T-cell (primary cell): Measurements from ENCODE around the gene CNTNAP2. TPM values are rescaled to one million over a fixed set of nuclear protein-coding genes. Genes with fewer than 3 reads are reported as not detected.

Source experiments
- ATAC-seq, 4 experiments: fragments of 200-7000 bp in 3 of 4; fragments of 150-1000 bp in 1 of 4; cut with Tn5 transposase; replicated peaks in 1 of 4; 1 replicate in 3 of 4; 2 replicates in 1 of 4; pipeline ENCODE4 v1.10.0; 2021; ENCODE audit warnings: moderate library complexity in 3 of 4, mild to moderate bottlenecking in 2 of 4, moderate number of reproducible peaks in 1 of 4
- CTCF ChIA-PET, 2 donors: fragments of 300-600 bp; sonication (Branson Sonifier 250); formaldehyde crosslinking; loops; one replicate each; lab custom pipeline; 2022; ENCODE audit warnings: antibody characterized with exemption in 2 of 2; lab: Charles Lee
- POLR2A ChIA-PET, 2 donors: fragments of 300-600 bp; sonication (Branson Sonifier 250); formaldehyde crosslinking; loops; one replicate each; lab custom pipeline; 2022; ENCODE audit warnings: antibody characterized with exemption in 2 of 2; lab: Charles Lee
- DNase-seq, 35 experiments: peaks; one replicate each; pipeline versions ENCODE4 v3.0.0 to v3.0.0-alpha.2; 2013 to 2023
- H3K27ac ChIP-seq: one replicate; pipeline ENCODE4 v1.5.1; 2013; ENCODE audit warnings: low read length
- H3K27me3 ChIP-seq, 2 experiments: replicated peaks in 1 of 2; 1 replicate in 1 of 2; 2 replicates in 1 of 2; pipeline versions ENCODE4 v1.6.1 to v1.7.0; 2013; ENCODE audit warnings: low read length in 1 of 2, mixed read lengths in 1 of 2; ENCODE audit not compliant: control insufficient read depth in 2 of 2, insufficient read depth in 2 of 2; ENCODE audit errors: extremely low read depth in 1 of 2
- H3K36me3 ChIP-seq, 2 donors: 1 replicate in 1 of 2; 2 replicates in 1 of 2; pipeline versions ENCODE4 v1.6.1 to v1.7.0; 2013; ENCODE audit warnings: low read length in 1 of 2; ENCODE audit not compliant: control insufficient read depth in 2 of 2, insufficient read depth in 1 of 2; ENCODE audit errors: extremely low read depth in 1 of 2
- H3K4me1 ChIP-seq, 2 experiments: 1 replicate in 1 of 2; 2 replicates in 1 of 2; pipeline versions ENCODE4 v1.6.1 to v1.7.0; 2013; ENCODE audit warnings: low read length in 2 of 2, mixed read lengths in 1 of 2; ENCODE audit not compliant: insufficient read depth in 2 of 2, control insufficient read depth in 1 of 2; ENCODE audit errors: extremely low read depth in 1 of 2
- H3K4me3 ChIP-seq, 2 donors: 1 replicate in 1 of 2; 2 replicates in 1 of 2; pipeline versions ENCODE4 v1.5.1 to v1.7.0; 2013; ENCODE audit warnings: mild to moderate bottlenecking in 2 of 2, low read length in 1 of 2, moderate library complexity in 1 of 2; ENCODE audit not compliant: control insufficient read depth in 1 of 2; ENCODE audit errors: extremely low read depth in 1 of 2
- H3K9me3 ChIP-seq: 2 replicates; pipeline ENCODE4 v1.7.0; 2013
- H3K27ac Mint-ChIP-seq, 2 donors: one replicate each; pipeline ENCODE4 v1.8.0; 2020 to 2021; ENCODE audit warnings: mild to moderate bottlenecking in 2 of 2, mixed read lengths in 2 of 2
- H3K27me3 Mint-ChIP-seq, 2 donors: one replicate each; pipeline ENCODE4 v1.8.0; 2021 to 2022; ENCODE audit warnings: mixed read lengths in 2 of 2
- H3K36me3 Mint-ChIP-seq: one replicate; pipeline ENCODE4 v1.8.0; 2021; ENCODE audit warnings: mixed read lengths
- H3K4me1 Mint-ChIP-seq, 3 donors: one replicate each; pipeline ENCODE4 v1.8.0; 2020 to 2022; ENCODE audit warnings: mixed read lengths in 3 of 3, mild to moderate bottlenecking in 1 of 3
- H3K4me3 Mint-ChIP-seq, 3 donors: one replicate each; pipeline ENCODE4 v1.8.0; 2020 to 2022; ENCODE audit warnings: mild to moderate bottlenecking in 3 of 3, mixed read lengths in 3 of 3, moderate library complexity in 3 of 3
- H3K9me3 Mint-ChIP-seq, 3 donors: one replicate each; pipeline ENCODE4 v1.8.0; 2020 to 2022; ENCODE audit warnings: mixed read lengths in 3 of 3
- WGBS: methylation state at CpG from one replicate; pipeline ENCODE4 v1.1.5; 2013; ENCODE audit warnings: missing lambda C conversion rate; ENCODE audit not compliant: insufficient coverage; 5-methylcytosine and 5-hydroxymethylcytosine counted together
- total RNA-seq, 35 experiments: library from RNA in 6 of 35; stranded (reverse) in 6 of 35; fragments of 120-200 nt in 1 of 35; gene quantifications; one replicate each; pipeline versions ENCODE4 v1.2.1 to v1.2.4 and lab custom pipeline; 2013 to 2026

Gene CNTNAP2
- total RNA-seq, 5 donors from 2014 or later (not counting 1 experiment from before 2014, with no cell fraction given): 0.15 to 0.72 (median 0.21) TPM

- H3K9me3 Mint-ChIP-seq: peaks cover 0 to 17% (median 13%) of the 10 kb centered on the region in 3 donors
- H3K4me1 Mint-ChIP-seq: no peaks in the 10 kb centered on the region
- no peak overlapping the region for H3K4me3 Mint-ChIP-seq
- Histone ChIP-seq H3K27ac (no peak overlapping the region), H3K27me3 (no peaks in the 10 kb centered on the region), H3K4me3 (no peak overlapping the region), H3K4me1 (no peaks in the 10 kb centered on the region), H3K36me3 (no peaks in the 10 kb centered on the region), H3K9me3 (no peaks in the 10 kb centered on the region)
- no peaks in the 10 kb centered on the region for H3K36me3 Mint-ChIP-seq
- no peak for DNase-seq
- WGBS: 90% methylated on average over 2 of the region's 8 CpGs
- no peak for ATAC-seq
- ChIA-PET POLR2A (no interaction called here), CTCF (interaction anchor here in 1 of 2 donors (0.7 kb wide), 1 partner anchor 70 kb away, joined by 4 read pairs; no protein-coding TSS in a partner anchor)
- no peak overlapping the region for H3K27ac Mint-ChIP-seq
- H3K27me3 Mint-ChIP-seq: no peaks in the 10 kb centered on the region
These were observed 1740.8 kb downstream of the CNTNAP2 start for GRCh38 chr7:147857152-147858140.

GRCh38 chr7:147858421-147858820 lies 1741.8 kb downstream of the CNTNAP2 start:
- H3K27me3 Mint-ChIP-seq: no peaks in the 10 kb centered on the region
- H3K4me3 Mint-ChIP-seq: no peak overlapping the region
- H3K27ac Mint-ChIP-seq: no peak overlapping the region
- no peaks in the 10 kb centered on the region for H3K9me3 ChIP-seq
- no peaks in the 10 kb centered on the region for H3K36me3 ChIP-seq
- no peaks in the 10 kb centered on the region for H3K4me1 ChIP-seq
- ATAC-seq (no peak), DNase-seq (no peak)
- 63% methylated on average over 1 of the region's 3 CpGs for WGBS
- POLR2A ChIA-PET: no interaction called here
- H3K36me3 Mint-ChIP-seq: no peaks in the 10 kb centered on the region
- CTCF ChIA-PET: no interaction called here
- H3K27me3 ChIP-seq: no peaks in the 10 kb centered on the region
- no peaks in the 10 kb centered on the region for H3K4me1 Mint-ChIP-seq
- no peak overlapping the region for H3K4me3 ChIP-seq
- peaks cover 3 to 13% (median 13%) of the 10 kb centered on the region in 3 donors for H3K9me3 Mint-ChIP-seq
- no peak overlapping the region for H3K27ac ChIP-seq

DNA sequence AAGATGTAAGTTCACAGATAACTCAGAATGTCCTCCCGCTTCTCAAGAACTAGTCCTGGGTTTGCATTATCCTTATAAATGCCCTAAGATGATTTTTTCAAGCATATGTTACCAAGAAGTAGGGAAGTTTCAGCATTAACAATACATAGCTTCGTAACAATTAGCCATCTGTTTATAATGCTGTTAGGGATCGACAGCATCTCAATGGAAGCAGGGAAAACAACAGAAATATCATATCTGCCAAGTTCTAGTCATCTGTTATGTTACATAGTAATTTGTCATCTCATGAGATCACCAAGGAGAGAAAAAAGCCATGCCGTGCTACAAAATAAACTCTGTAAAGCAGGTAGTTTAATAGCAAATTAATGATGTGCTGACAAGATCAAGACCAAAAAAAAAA lies 1742.4 kb downstream of the CNTNAP2 start:
- H3K4me1 ChIP-seq: no peaks in the 10 kb centered on the region

DNA sequence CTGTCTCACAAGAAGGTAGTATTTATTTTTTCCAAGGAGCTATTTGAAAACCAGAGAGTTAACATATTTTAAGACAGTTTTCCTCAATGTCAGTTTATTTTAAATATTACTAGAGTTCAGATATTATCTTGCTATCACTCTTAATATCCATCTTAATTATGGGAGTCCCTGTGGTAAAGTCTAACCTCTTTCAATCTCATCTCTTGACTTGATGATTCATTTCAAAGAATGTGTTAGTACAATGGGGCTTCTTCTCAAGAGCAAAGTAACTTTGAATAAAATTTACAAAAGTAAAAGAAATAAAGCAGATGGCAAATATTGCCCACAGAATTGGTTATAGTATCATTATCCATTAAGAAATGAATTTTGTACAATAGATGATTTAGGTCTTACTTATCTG lies 1742.9 kb downstream of the CNTNAP2 start:
- H3K4me1 Mint-ChIP-seq: no peaks in the 10 kb centered on the region
- H3K27me3 Mint-ChIP-seq: no peaks in the 10 kb centered on the region
- DNase-seq (no peak), ATAC-seq (no peak)
- CTCF ChIA-PET: no interaction called here
- no peaks in the 10 kb centered on the region for H3K36me3 Mint-ChIP-seq
- Histone ChIP-seq H3K4me1 (no peaks in the 10 kb centered on the region), H3K27me3 (no peaks in the 10 kb centered on the region), H3K36me3 (no peaks in the 10 kb centered on the region), H3K9me3 (no peaks in the 10 kb centered on the region), H3K27ac (no peak overlapping the region), H3K4me3 (no peak overlapping the region)
- POLR2A ChIA-PET: no interaction called here
- H3K9me3 Mint-ChIP-seq: peaks cover 3 to 13% (median 13%) of the 10 kb centered on the region in 3 donors
- H3K27ac Mint-ChIP-seq: no peak overlapping the region
- no peak overlapping the region for H3K4me3 Mint-ChIP-seq

More for the DNA sequence above, 1742.4 kb downstream of the CNTNAP2 start:
- no peak overlapping the region for H3K4me3 ChIP-seq
- no peak overlapping the region for H3K27ac ChIP-seq
- no peaks in the 10 kb centered on the region for H3K36me3 Mint-ChIP-seq
- H3K27me3 ChIP-seq: no peaks in the 10 kb centered on the region
- H3K27ac Mint-ChIP-seq: no peak overlapping the region
- no peak overlapping the region for H3K4me3 Mint-ChIP-seq
- H3K9me3 ChIP-seq: no peaks in the 10 kb centered on the region
- no peaks in the 10 kb centered on the region for H3K4me1 Mint-ChIP-seq
- peaks cover 3 to 13% (median 13%) of the 10 kb centered on the region in 3 donors for H3K9me3 Mint-ChIP-seq
- CTCF ChIA-PET: no interaction called here
- WGBS: 100% methylated on average over 1 of the region's 4 CpGs
- H3K27me3 Mint-ChIP-seq: no peaks in the 10 kb centered on the region
- no peak for ATAC-seq
- H3K36me3 ChIP-seq: no peaks in the 10 kb centered on the region
- POLR2A ChIA-PET: no interaction called here
- DNase-seq: no peak

DNA sequence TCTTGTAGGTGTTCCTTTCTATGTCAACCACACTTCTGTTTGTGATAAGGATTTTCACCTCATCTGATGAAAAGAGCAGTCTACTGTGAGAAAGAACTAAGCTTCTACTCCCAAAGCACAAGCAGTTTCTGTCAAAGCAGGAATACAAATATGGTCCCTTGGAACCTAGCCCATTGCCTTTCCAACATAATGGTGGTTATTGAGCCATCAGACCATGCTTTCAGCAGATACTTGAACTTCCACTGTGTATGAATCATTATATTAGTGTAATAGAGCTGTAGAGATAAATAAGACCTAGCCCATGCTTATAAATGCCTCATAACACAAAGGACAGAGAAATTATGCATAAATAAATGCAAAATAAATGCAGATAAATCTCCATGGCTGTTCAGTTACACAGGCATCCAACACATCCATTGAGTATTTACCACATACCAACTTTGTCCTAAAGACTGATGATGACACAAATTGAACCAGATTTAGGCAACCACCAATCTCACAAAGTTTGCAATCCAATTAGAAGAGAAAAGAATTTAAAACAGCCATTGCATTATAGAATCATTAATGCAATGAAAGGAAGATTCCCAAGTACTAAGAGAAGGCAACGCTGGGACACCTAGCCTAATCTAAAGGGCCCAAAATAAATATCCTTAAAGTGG lies 1744.6 kb downstream of the CNTNAP2 start:
- ATAC-seq: no peak
- Mint-ChIP-seq H3K4me1 (no peaks in the 10 kb centered on the region), H3K36me3 (no peaks in the 10 kb centered on the region), H3K27ac (no peak overlapping the region), H3K9me3 (peaks cover 9 to 16% (median 15%) of the 10 kb centered on the region in 3 donors), H3K4me3 (no peak overlapping the region), H3K27me3 (no peaks in the 10 kb centered on the region)
- DNase-seq: no peak
- Histone ChIP-seq H3K27me3 (no peaks in the 10 kb centered on the region), H3K36me3 (no peaks in the 10 kb centered on the region), H3K9me3 (no peaks in the 10 kb centered on the region), H3K4me3 (no peak overlapping the region), H3K4me1 (no peaks in the 10 kb centered on the region), H3K27ac (no peak overlapping the region)
- ChIA-PET POLR2A (no interaction called here), CTCF (no interaction called here)
- WGBS: no CpG with 5 or more reads among the region's 1 CpG

- POLR2A ChIA-PET: no interaction called here
- Histone ChIP-seq H3K9me3 (no peaks in the 10 kb centered on the region), H3K4me1 (no peaks in the 10 kb centered on the region), H3K27ac (no peak overlapping the region), H3K27me3 (no peaks in the 10 kb centered on the region), H3K36me3 (no peaks in the 10 kb centered on the region), H3K4me3 (no peak overlapping the region)
- Mint-ChIP-seq H3K36me3 (no peaks in the 10 kb centered on the region), H3K27me3 (no peaks in the 10 kb centered on the region), H3K4me1 (no peaks in the 10 kb centered on the region), H3K9me3 (peaks cover 9 to 16% (median 13%) of the 10 kb centered on the region in 3 donors), H3K4me3 (no peak overlapping the region), H3K27ac (no peak overlapping the region)
- 100% methylated on average over 1 of the region's 6 CpGs for WGBS
- no peak for DNase-seq
- no peak for ATAC-seq
- CTCF ChIA-PET: no interaction called here
These were observed 1745.3 kb downstream of the CNTNAP2 start for GRCh38 chr7:147861945-147862344.
